Activated CD4-positive, alpha-beta memory T cell treated with anti-CD3 and anti-CD28 coated beads, Interleukin-2, amount 10 ng/mL, durations not matched to agents 7 days and 5 days (primary cell): ENCODE results near the gene AATK. TPM values are rescaled to one million over a fixed set of nuclear protein-coding genes. Genes with fewer than 3 reads are reported as not detected.

Experiments
- CTCF ChIA-PET: fragments of 350-600 bp; sonication (Branson Sonifier 250); formaldehyde crosslinking; loops from one replicate; lab custom pipeline; 2021; ENCODE audit warnings: antibody characterized with exemption, inconsistent platforms; lab: Charles Lee
- POLR2A ChIA-PET: fragments of 350-600 bp; sonication (Branson Sonifier 250); formaldehyde crosslinking; loops from one replicate; lab custom pipeline; 2021; ENCODE audit warnings: antibody characterized with exemption; lab: Charles Lee
- DNase-seq: peaks from one replicate; pipeline ENCODE4 v3.0.0-alpha.2; 2020
- H3K27ac Mint-ChIP-seq: one replicate; pipeline ENCODE4 v1.8.0; 2021; ENCODE audit warnings: mild to moderate bottlenecking, mixed read lengths
- H3K27me3 Mint-ChIP-seq: one replicate; pipeline ENCODE4 v1.8.0; 2021; ENCODE audit warnings: mixed read lengths
- H3K36me3 Mint-ChIP-seq: one replicate; pipeline ENCODE4 v1.8.0; 2021; ENCODE audit warnings: low read depth, mixed read lengths
- H3K4me1 Mint-ChIP-seq: one replicate; pipeline ENCODE4 v1.8.0; 2021; ENCODE audit warnings: mixed read lengths
- H3K4me3 Mint-ChIP-seq: one replicate; pipeline ENCODE4 v1.8.0; 2021; ENCODE audit warnings: mild to moderate bottlenecking, mixed read lengths
- H3K9me3 Mint-ChIP-seq: one replicate; pipeline ENCODE4 v1.8.0; 2021; ENCODE audit warnings: mixed read lengths
- total RNA-seq, 2 experiments: library from RNA; stranded (reverse); gene quantifications; one replicate each; pipeline ENCODE4 v1.2.3, GENCODE V29; 2021

The AATK gene, protein sequence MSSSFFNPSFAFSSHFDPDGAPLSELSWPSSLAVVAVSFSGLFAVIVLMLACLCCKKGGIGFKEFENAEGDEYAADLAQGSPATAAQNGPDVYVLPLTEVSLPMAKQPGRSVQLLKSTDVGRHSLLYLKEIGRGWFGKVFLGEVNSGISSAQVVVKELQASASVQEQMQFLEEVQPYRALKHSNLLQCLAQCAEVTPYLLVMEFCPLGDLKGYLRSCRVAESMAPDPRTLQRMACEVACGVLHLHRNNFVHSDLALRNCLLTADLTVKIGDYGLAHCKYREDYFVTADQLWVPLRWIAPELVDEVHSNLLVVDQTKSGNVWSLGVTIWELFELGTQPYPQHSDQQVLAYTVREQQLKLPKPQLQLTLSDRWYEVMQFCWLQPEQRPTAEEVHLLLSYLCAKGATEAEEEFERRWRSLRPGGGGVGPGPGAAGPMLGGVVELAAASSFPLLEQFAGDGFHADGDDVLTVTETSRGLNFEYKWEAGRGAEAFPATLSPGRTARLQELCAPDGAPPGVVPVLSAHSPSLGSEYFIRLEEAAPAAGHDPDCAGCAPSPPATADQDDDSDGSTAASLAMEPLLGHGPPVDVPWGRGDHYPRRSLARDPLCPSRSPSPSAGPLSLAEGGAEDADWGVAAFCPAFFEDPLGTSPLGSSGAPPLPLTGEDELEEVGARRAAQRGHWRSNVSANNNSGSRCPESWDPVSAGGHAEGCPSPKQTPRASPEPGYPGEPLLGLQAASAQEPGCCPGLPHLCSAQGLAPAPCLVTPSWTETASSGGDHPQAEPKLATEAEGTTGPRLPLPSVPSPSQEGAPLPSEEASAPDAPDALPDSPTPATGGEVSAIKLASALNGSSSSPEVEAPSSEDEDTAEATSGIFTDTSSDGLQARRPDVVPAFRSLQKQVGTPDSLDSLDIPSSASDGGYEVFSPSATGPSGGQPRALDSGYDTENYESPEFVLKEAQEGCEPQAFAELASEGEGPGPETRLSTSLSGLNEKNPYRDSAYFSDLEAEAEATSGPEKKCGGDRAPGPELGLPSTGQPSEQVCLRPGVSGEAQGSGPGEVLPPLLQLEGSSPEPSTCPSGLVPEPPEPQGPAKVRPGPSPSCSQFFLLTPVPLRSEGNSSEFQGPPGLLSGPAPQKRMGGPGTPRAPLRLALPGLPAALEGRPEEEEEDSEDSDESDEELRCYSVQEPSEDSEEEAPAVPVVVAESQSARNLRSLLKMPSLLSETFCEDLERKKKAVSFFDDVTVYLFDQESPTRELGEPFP (N-terminal part only)
- 1 to 10 TPM; 1.1 to 1.8 TPM for total RNA-seq

GRCh38 chr17:81166033-81166492, at the start of gene AATK:
AATK (minus strand) TSS chr17:81166221; CDS start chr17:81165992, 229 bp downstream.
- Mint-ChIP-seq H3K4me3 (no peak within 1 kb of the TSS), H3K9me3 (no peaks in the 10 kb centered on the region), H3K27me3 (peaks cover 12% of the 10 kb centered on the region), H3K4me1 (no peaks in the 10 kb centered on the region), H3K27ac (no peak within 1 kb of the TSS), H3K36me3 (no peaks in the 10 kb centered on the region)
- POLR2A ChIA-PET, result no interaction called here
- DNase-seq, result no peak
- CTCF ChIA-PET, result no interaction called here

DNA sequence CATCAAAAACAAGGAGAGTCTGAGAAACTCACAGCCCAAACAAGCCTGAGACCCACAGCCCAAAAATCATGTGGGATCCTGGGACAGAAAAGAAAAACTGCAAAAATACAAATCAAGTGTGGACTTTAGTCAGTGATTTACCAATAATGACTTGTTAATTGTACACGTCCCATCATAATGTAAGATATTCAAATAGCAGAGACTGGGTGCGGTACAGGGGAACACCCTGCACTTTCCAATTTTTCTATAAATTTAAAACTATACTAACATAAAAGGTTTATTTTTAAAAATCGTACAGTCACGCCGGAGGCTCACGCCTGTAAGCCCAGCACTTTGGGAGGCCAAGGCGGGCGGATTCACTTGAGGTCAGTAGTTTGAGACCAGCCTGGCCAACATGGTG, 48.0 kb upstream of the AATK start:
- ChIA-PET CTCF (no interaction called here), POLR2A (no interaction called here)
- H3K4me1 Mint-ChIP-seq, result no peaks in the 10 kb centered on the region
- H3K27ac Mint-ChIP-seq, result no peak overlapping the region
- H3K36me3 Mint-ChIP-seq, result no peaks in the 10 kb centered on the region
- no peaks in the 10 kb centered on the region for H3K9me3 Mint-ChIP-seq
- no peak for DNase-seq
- no peak overlapping the region for H3K4me3 Mint-ChIP-seq
- H3K27me3 Mint-ChIP-seq, result no peaks in the 10 kb centered on the region

- ChIA-PET POLR2A (no interaction called here), CTCF (no interaction called here)
- no peak overlapping the region for H3K4me3 Mint-ChIP-seq
- H3K9me3 Mint-ChIP-seq, result no peaks in the 10 kb centered on the region
- H3K27me3 Mint-ChIP-seq, result no peaks in the 10 kb centered on the region
- DNase-seq, result no peak
- H3K27ac Mint-ChIP-seq, result no peak overlapping the region
- H3K4me1 Mint-ChIP-seq, result no peaks in the 10 kb centered on the region
- no peaks in the 10 kb centered on the region for H3K36me3 Mint-ChIP-seq
These were observed 46.3 kb upstream of the AATK start for GRCh38 chr17:81212365-81212764.

DNA sequence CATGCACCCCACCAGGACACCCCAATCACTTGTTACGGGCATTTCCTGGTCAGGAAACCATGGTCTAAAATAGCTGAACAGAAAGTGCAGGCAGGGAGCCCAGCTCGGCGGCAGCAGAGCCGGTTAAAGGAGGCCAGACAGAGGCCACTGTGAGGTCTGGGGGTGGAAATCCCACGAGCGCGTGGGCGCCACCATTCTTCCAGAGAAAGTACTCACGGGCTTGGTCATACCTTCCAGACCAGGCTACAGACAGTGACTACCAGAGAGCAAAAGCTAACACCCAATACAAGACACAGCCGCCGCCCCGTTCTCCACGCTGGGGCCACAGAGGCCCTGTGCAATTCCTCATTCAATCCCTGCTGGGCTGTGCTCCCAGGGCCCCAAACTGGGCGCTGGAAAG, 44.8 kb upstream of the AATK start:
- POLR2A ChIA-PET, result interaction anchor here (0.6 kb wide), 1 partner anchor 10 kb away, joined by 3 read pairs; no protein-coding TSS in a partner anchor
- CTCF ChIA-PET, result interaction anchor here (0.6 kb wide), 1 partner anchor 60 kb away, joined by 4 read pairs; no protein-coding TSS in a partner anchor

DNA sequence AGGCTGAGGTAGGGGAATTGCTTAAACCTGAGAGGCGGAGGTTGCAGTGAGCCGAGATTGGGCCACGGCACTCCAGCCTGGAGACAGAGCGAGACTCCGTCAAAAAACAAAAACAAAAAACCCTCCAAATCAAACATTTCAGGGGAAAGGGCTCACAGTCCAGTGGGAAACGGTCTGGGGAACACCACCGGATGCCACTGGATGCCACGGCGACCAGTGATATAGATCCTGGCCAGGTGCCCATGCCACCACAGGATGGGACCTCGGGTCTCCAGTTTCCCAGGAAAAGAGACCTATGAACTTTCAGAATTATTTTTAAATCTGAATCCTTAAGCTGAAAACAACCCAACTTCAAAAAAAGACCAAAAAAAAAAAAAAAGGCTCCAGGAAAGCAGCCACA, 44.4 kb upstream of the AATK start:
- DNase-seq, result no peak
- Mint-ChIP-seq H3K36me3 (no peaks in the 10 kb centered on the region), H3K9me3 (no peaks in the 10 kb centered on the region), H3K27me3 (no peaks in the 10 kb centered on the region), H3K4me3 (no peak overlapping the region), H3K27ac (no peak overlapping the region), H3K4me1 (no peaks in the 10 kb centered on the region)
- CTCF ChIA-PET, result no interaction called here
- POLR2A ChIA-PET, result interaction anchor here (0.6 kb wide), 1 partner anchor 9 kb away, joined by 3 read pairs; no protein-coding TSS in a partner anchor

More for the DNA sequence above, 44.8 kb upstream of the AATK start:
- DNase-seq, result no peak
- Mint-ChIP-seq H3K4me3 (no peak overlapping the region), H3K4me1 (no peaks in the 10 kb centered on the region), H3K27me3 (no peaks in the 10 kb centered on the region), H3K36me3 (no peaks in the 10 kb centered on the region), H3K27ac (no peak overlapping the region), H3K9me3 (no peaks in the 10 kb centered on the region)

GRCh38 chr17:81209141-81209540, 43.1 kb upstream of the AATK start:
- no peak for DNase-seq
- Mint-ChIP-seq H3K4me3 (no peak overlapping the region), H3K36me3 (no peaks in the 10 kb centered on the region), H3K27ac (no peak overlapping the region), H3K9me3 (no peaks in the 10 kb centered on the region), H3K4me1 (no peaks in the 10 kb centered on the region), H3K27me3 (no peaks in the 10 kb centered on the region)
- POLR2A ChIA-PET, result no interaction called here
- CTCF ChIA-PET, result no interaction called here

DNA sequence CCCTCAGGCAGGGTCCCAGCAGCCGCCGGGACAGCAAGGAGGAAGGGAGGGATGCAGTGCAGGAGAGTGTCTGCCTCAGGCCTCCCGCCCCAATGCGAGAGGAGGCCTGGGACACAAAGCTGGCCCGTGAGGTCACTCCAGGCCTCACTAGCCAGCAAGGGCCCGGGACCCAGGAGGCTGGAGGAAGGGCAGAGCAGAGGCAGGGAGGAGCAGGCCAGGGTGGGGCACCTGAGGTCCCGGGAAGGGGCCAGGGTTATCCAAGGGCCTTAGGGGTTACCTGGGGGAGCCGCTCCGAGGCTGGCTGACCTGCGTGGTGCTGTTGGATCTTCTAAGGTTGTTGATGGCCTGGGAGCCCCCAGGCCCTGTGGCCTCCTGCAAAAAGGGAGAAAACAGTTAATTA, 42.6 kb upstream of the AATK start:
- H3K27me3 Mint-ChIP-seq, result no peaks in the 10 kb centered on the region
- CTCF ChIA-PET, result no interaction called here
- DNase-seq, result no peak
- no peaks in the 10 kb centered on the region for H3K4me1 Mint-ChIP-seq
- H3K9me3 Mint-ChIP-seq, result no peaks in the 10 kb centered on the region
- no peak overlapping the region for H3K4me3 Mint-ChIP-seq
- POLR2A ChIA-PET, result no interaction called here
- H3K27ac Mint-ChIP-seq, result no peak overlapping the region
- no peaks in the 10 kb centered on the region for H3K36me3 Mint-ChIP-seq

DNA sequence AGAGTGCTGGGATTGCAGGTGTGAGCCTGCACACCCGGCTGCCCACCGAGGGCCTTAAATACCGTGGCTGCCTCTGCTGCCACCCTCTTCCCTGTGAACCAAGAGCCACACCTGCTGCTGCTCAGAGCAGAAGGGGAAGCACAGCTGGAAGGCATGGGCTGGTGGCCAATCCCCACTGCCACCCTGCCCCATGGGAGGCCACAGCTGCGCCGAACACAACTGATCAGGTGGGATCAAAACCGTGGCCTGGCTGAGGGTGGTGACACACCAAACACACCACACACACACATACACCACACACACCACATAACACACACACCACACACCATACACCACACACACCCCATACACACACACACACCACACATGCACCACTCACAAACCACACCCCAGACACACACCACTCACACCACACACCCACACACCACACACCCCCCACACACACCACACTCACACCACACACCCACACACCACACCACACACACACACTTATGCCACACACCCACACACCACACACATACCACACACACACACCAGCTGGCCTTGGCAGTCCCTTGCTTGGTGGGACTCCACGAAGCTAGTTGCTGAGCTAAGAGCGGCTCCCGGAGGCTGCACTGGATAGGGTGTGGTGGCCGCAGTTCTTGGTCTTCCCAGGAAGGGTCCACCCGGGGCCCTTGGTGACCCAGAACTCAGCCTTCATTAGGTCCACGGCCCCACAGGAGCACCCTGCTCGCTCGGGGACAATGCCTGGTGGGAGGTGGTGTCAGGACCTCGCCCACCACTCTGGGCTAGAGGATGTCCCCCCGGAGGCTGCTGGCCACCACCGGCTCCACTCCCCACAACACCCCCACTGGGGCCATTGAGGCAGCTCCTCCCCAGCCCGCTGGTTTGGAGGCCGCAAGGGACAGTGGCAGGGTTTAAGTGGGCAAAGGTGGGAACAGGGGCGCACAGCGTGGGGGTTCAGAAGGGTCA, 41.9 kb upstream of the AATK start:
- no peaks in the 10 kb centered on the region for H3K27me3 Mint-ChIP-seq
- CTCF ChIA-PET, result no interaction called here
- POLR2A ChIA-PET, result no interaction called here
- DNase-seq, result no peak
- H3K36me3 Mint-ChIP-seq, result no peaks in the 10 kb centered on the region
- no peaks in the 10 kb centered on the region for H3K9me3 Mint-ChIP-seq
- no peaks in the 10 kb centered on the region for H3K4me1 Mint-ChIP-seq
- no peak overlapping the region for H3K4me3 Mint-ChIP-seq
- H3K27ac Mint-ChIP-seq, result no peak overlapping the region

- H3K36me3 Mint-ChIP-seq, result no peaks in the 10 kb centered on the region
- DNase-seq, result no peak
- no peaks in the 10 kb centered on the region for H3K4me1 Mint-ChIP-seq
- H3K9me3 Mint-ChIP-seq, result no peaks in the 10 kb centered on the region
- ChIA-PET CTCF (no interaction called here), POLR2A (no interaction called here)
- no peak overlapping the region for H3K4me3 Mint-ChIP-seq
- no peak overlapping the region for H3K27ac Mint-ChIP-seq
- H3K27me3 Mint-ChIP-seq, result no peaks in the 10 kb centered on the region
These were observed 40.6 kb upstream of the AATK start for GRCh38 chr17:81206657-81207056.

GRCh38 chr17:81206166-81206565, 40.1 kb upstream of the AATK start:
- no peaks in the 10 kb centered on the region for H3K9me3 Mint-ChIP-seq
- H3K36me3 Mint-ChIP-seq, result no peaks in the 10 kb centered on the region
- DNase-seq, result no peak
- ChIA-PET CTCF (interaction anchor here (0.8 kb wide), 1 partner anchor 206 kb away, joined by 3 read pairs; no protein-coding TSS in a partner anchor), POLR2A (no interaction called here)
- no peak overlapping the region for H3K4me3 Mint-ChIP-seq
- H3K27ac Mint-ChIP-seq, result no peak overlapping the region
- no peaks in the 10 kb centered on the region for H3K4me1 Mint-ChIP-seq
- no peaks in the 10 kb centered on the region for H3K27me3 Mint-ChIP-seq

DNA sequence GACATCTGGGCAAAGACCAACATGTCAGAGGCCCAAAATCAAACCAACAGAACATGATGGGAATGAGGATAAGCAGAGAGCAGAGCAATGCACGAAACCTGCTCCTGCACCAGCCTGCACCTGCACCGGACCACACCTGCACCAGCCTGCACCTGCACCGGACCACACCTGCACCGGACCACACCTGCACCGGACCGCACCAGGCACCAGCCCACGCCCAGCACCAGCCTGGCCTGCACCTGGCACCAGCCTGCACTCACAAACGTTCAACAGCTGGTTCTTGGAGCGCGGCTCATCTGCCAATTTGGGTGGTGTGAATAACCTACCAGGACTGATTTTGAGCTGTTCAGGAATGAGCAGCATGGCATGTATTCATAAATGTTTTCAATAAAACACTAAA, 38.6 kb upstream of the AATK start:
- no peaks in the 10 kb centered on the region for H3K9me3 Mint-ChIP-seq
- ChIA-PET POLR2A (no interaction called here), CTCF (no interaction called here)
- no peaks in the 10 kb centered on the region for H3K27me3 Mint-ChIP-seq
- no peak for DNase-seq
- no peaks in the 10 kb centered on the region for H3K4me1 Mint-ChIP-seq
- no peaks in the 10 kb centered on the region for H3K36me3 Mint-ChIP-seq
- no peak overlapping the region for H3K4me3 Mint-ChIP-seq
- H3K27ac Mint-ChIP-seq, result no peak overlapping the region

- POLR2A ChIA-PET, result no interaction called here
- Mint-ChIP-seq H3K27ac (no peak overlapping the region), H3K9me3 (no peaks in the 10 kb centered on the region), H3K27me3 (no peaks in the 10 kb centered on the region), H3K36me3 (no peaks in the 10 kb centered on the region), H3K4me3 (no peak overlapping the region), H3K4me1 (no peaks in the 10 kb centered on the region)
- DNase-seq, result no peak
- CTCF ChIA-PET, result no interaction called here
These were observed 37.1 kb upstream of the AATK start for GRCh38 chr17:81203136-81203535.
